ENCODE results near the gene SNRPA1. TPM values are rescaled to one million over a fixed set of nuclear protein-coding genes. Genes with fewer than 3 reads are reported as not detected.

Gene SNRPA1
- total and polyA plus RNA-seq, 9 of the 15 experiments (the other 6 are each of a cell fraction or from before 2014, with no cell fraction given), result 62.7 to 245 (median 189) TPM

DNA sequence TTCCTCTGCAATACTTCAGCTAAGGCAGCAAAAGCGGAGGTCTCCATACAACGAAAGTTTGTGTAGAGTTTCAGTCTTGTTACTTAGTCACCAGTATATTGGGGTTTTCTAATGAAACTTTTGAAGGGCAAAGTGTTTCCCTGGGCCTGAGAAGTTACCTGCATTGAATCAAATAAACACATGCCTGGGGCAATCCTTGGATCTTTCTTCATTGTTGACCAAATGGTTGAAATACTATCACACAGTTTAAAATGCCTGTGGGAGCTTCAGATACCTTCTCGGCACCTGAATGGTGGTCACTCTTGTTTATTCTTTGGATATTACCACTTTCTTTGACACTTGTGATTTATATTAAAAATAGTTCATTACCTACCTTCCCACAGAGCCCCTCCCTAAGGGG is 42.2 kb downstream of the SNRPA1 start:
- Histone ChIP-seq H3K4me3 (peak overlapping the region; percentile 70), H3K36me3 (ENCODE audit: control insufficient read depth, insufficient read depth, low read length) (peaks cover under 1% of the 10 kb centered on the region; the same call in 1 of the 3 replicates), H3K27me3 (ENCODE audit: control insufficient read depth in 2 of 2, insufficient read depth in 2 of 2, low read length in 2 of 2) (no peaks in the 10 kb centered on the region), H3K9ac (ENCODE audit: insufficient read depth in 1 of 2, low read depth in 2 of 2, low read length in 2 of 2) (peak overlapping the region in 1 of 2 experiments; percentile 60; a peak in 2 of 4 replicates), H3K4me1 (replicated peaks in 1 of 2; ENCODE audit: control insufficient read depth in 2 of 2, insufficient read depth in 2 of 2, low read length in 2 of 2) (peaks cover 29 to 31% of the 10 kb centered on the region in 2 experiments), H4K20me1 (replicated peaks; ENCODE audit: control insufficient read depth, insufficient read depth, low read length) (peaks cover 15% of the 10 kb centered on the region), H3K9me1 (ENCODE audit: control insufficient read depth, insufficient read depth, low read length) (no peaks in the 10 kb centered on the region), H2AFZ (ENCODE audit: low read depth, low read length) (peak overlapping the region; percentile 82), H3K27ac (ENCODE audit: extremely low read depth, low read depth, low read length) (no peak overlapping the region), H3K4me2 (ENCODE audit: insufficient read depth, low read length) (peak overlapping the region; percentile 79), H3K79me2 (ENCODE audit: control insufficient read depth, insufficient read depth, low read length) (peaks cover 24% of the 10 kb centered on the region), H3K9me3 (replicated peaks; ENCODE audit: control insufficient read depth, insufficient read depth, low read depth, low read length) (no peaks in the 10 kb centered on the region)
- 72% methylated on average over 3 of the region's 3 CpGs for WGBS (ENCODE audit: insufficient coverage, low coverage, missing lambda C conversion rate)
- ChIA-PET CTCF (ENCODE audit: low intra/inter-chr PET ratio) (interaction anchor here (1.3 kb wide), 1 partner anchor 164 kb away, joined by 6 read pairs; no protein-coding TSS in a partner anchor), POLR2A (interaction anchor here (1.9 to 2.2 kb wide), 2 partner anchors 13 to 167 kb away, joined by 5 to 11 read pairs; no protein-coding TSS in a partner anchor)
- no TSS peak for BruUV-seq (replicated peaks)
- DNase-seq (ENCODE audit: extremely low read depth in 1 of 4, low spot score in 3 of 4) (no peak), FAIRE-seq (no peak), ATAC-seq (no peak)
- no peak for TF ChIP-seq DDX20 (tag; IDR thresholded peaks at IDR 0.05; ENCODE audit: low read depth)
- TF ChIP-seq, protein P1, sequence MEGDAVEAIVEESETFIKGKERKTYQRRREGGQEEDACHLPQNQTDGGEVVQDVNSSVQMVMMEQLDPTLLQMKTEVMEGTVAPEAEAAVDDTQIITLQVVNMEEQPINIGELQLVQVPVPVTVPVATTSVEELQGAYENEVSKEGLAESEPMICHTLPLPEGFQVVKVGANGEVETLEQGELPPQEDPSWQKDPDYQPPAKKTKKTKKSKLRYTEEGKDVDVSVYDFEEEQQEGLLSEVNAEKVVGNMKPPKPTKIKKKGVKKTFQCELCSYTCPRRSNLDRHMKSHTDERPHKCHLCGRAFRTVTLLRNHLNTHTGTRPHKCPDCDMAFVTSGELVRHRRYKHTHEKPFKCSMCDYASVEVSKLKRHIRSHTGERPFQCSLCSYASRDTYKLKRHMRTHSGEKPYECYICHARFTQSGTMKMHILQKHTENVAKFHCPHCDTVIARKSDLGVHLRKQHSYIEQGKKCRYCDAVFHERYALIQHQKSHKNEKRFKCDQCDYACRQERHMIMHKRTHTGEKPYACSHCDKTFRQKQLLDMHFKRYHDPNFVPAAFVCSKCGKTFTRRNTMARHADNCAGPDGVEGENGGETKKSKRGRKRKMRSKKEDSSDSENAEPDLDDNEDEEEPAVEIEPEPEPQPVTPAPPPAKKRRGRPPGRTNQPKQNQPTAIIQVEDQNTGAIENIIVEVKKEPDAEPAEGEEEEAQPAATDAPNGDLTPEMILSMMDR (IDR thresholded peaks at IDR 0.05 in 2 of 3, conservative IDR thresholded peaks at IDR 0.05 in 1 of 3; ENCODE audit: insufficient read depth in 2 of 3, low read depth in 1 of 3, low read length in 3 of 3), result no peak
- TF ChIP-seq STAG1 (CRISPR knock-in tag; IDR thresholded peaks at IDR 0.05; ENCODE audit: borderline replicate concordance), result no peak
- TF ChIP-seq MYNN (IDR thresholded peaks at IDR 0.05), result no peak
- no peak for TF ChIP-seq MYNN (CRISPR knock-in tag; IDR thresholded peaks at IDR 0.05)
- intact Hi-C loops (cut with micrococcal nuclease) (loop anchor here (10.0 kb wide), 1 partner anchor 628 kb away; no protein-coding TSS in a partner anchor), in situ Hi-C loops (cut with MboI) (loop anchor here (25.0 kb wide), 2 partner anchors 341 to 616 kb away; partner anchors contain the start of gene LRRK1)

Data from K562 (cell line).